Stimulated activated CD8-positive, alpha-beta memory T cell treated with anti-CD3 and anti-CD28 coated beads, Interleukin-4, amount 100 ng/mL, for 1 hour (primary cell): ENCODE results near the gene TTC21A.
A peak's percentile ranks its signal among the peaks of the same experiment; 100 is the strongest.

Source experiments
- DNase-seq, 2 donors: peaks; one replicate each; pipeline ENCODE4 v3.0.0-alpha.2; 2020; ENCODE audit warnings: low read depth in 2 of 2, low spot score in 1 of 2

The TTC21A gene

GRCh38 chr3:39180183-39180545 lies 72.7 kb downstream of the TTC21A start:
- no peak for DNase-seq

GRCh38 chr3:39180546-39181346 lies 73.3 kb downstream of the TTC21A start:
- peak; percentile 71 to 83 for DNase-seq

GRCh38 chr3:39181408-39182335 lies 74.2 kb downstream of the TTC21A start:
- no peak for DNase-seq

GRCh38 chr3:39183211-39184080 lies 76.0 kb downstream of the TTC21A start:
- DNase-seq, result no peak

- DNase-seq, result no peak
Observed at GRCh38 chr3:39184081-39184967, 76.8 kb downstream of the TTC21A start.

- no peak for DNase-seq
Observed at GRCh38 chr3:39184968-39185285, 77.4 kb downstream of the TTC21A start.

- no peak for DNase-seq
Observed at GRCh38 chr3:39185326-39185958, 78.0 kb downstream of the TTC21A start.

- no peak for DNase-seq
Observed at GRCh38 chr3:39185959-39186691, 78.6 kb downstream of the TTC21A start.

- DNase-seq, result no peak
Observed at GRCh38 chr3:39186692-39187151, 79.2 kb downstream of the TTC21A start.

- DNase-seq, result no peak
Observed at GRCh38 chr3:39187372-39188155, 80.1 kb downstream of the TTC21A start.
